ENCODE data around the gene HGFAC.

Gene HGFAC

GRCh38 chr4:3485886-3486540, 44.2 kb downstream of the HGFAC start:
- no peaks in the 10 kb centered on the region for H3K36me3 ChIP-seq (ENCODE audit: control insufficient read depth, low read length)
- no peaks in the 10 kb centered on the region for H3K79me2 ChIP-seq (ENCODE audit: control insufficient read depth, low read length)
- no peak overlapping the region for H3K4me3 ChIP-seq (ENCODE audit: low read length)
- H3K9me3 ChIP-seq (ENCODE audit: control insufficient read depth, insufficient read depth, low read length): no peaks in the 10 kb centered on the region
- TF ChIP-seq CTCF (IDR thresholded peaks at IDR 0.05; ENCODE audit: low read depth, low read length, poor library complexity, severe bottlenecking): no peak
- TF ChIP-seq EZH2phosphoT487 (IDR thresholded peaks at IDR 0.05; ENCODE audit: borderline replicate concordance, low read length): no peak
- H3F3A ChIP-seq (ENCODE audit: control insufficient read depth, insufficient read depth): no peaks in the 10 kb centered on the region
- H3K27me3 ChIP-seq (ENCODE audit: control insufficient read depth, low read length): peaks cover 62% of the 10 kb centered on the region
- H3K27ac ChIP-seq (ENCODE audit: low read depth, low read length): no peak overlapping the region
- H4K20me1 ChIP-seq (ENCODE audit: control insufficient read depth, insufficient read depth, low read depth, low read length): no peaks in the 10 kb centered on the region
- peak overlapping the region; percentile 60 for H3K4me2 ChIP-seq (ENCODE audit: low read length)
- H3K9me2 ChIP-seq (replicated peaks; ENCODE audit: control insufficient read depth, low read length): no peaks in the 10 kb centered on the region
- H3K4me1 ChIP-seq (ENCODE audit: control insufficient read depth, low read length): peaks cover 35% of the 10 kb centered on the region

- Histone ChIP-seq H4K20me1 (ENCODE audit: control insufficient read depth, insufficient read depth, low read depth, low read length) (no peaks in the 10 kb centered on the region), H3K9me2 (replicated peaks; ENCODE audit: control insufficient read depth, low read length) (no peaks in the 10 kb centered on the region), H3K4me3 (ENCODE audit: low read length) (no peak overlapping the region), H3K4me1 (ENCODE audit: control insufficient read depth, low read length) (peaks cover 35% of the 10 kb centered on the region), H3K9me3 (ENCODE audit: control insufficient read depth, insufficient read depth, low read length) (no peaks in the 10 kb centered on the region), H3K79me2 (ENCODE audit: control insufficient read depth, low read length) (no peaks in the 10 kb centered on the region), H3K27ac (ENCODE audit: low read depth, low read length) (no peak overlapping the region), H3K36me3 (ENCODE audit: control insufficient read depth, low read length) (no peaks in the 10 kb centered on the region), H3K27me3 (ENCODE audit: control insufficient read depth, low read length) (peaks cover 57% of the 10 kb centered on the region), H3F3A (ENCODE audit: control insufficient read depth, insufficient read depth) (no peaks in the 10 kb centered on the region), H3K4me2 (ENCODE audit: low read length) (no peak overlapping the region)
- TF ChIP-seq EZH2phosphoT487 (IDR thresholded peaks at IDR 0.05; ENCODE audit: borderline replicate concordance, low read length) (no peak), CTCF (IDR thresholded peaks at IDR 0.05; ENCODE audit: low read depth, low read length, poor library complexity, severe bottlenecking) (no peak)
Observed at GRCh38 chr4:3486541-3487540, 45.1 kb downstream of the HGFAC start.

GRCh38 chr4:3487861-3488260, 46.1 kb downstream of the HGFAC start:
- Histone ChIP-seq H3K36me3 (ENCODE audit: control insufficient read depth, low read length) (no peaks in the 10 kb centered on the region), H3K79me2 (ENCODE audit: control insufficient read depth, low read length) (no peaks in the 10 kb centered on the region), H4K20me1 (ENCODE audit: control insufficient read depth, insufficient read depth, low read depth, low read length) (no peaks in the 10 kb centered on the region), H3K27ac (ENCODE audit: low read depth, low read length) (no peak overlapping the region), H3K4me3 (ENCODE audit: low read length) (no peak overlapping the region), H3K27me3 (ENCODE audit: control insufficient read depth, low read length) (peaks cover 50% of the 10 kb centered on the region), H3K4me1 (ENCODE audit: control insufficient read depth, low read length) (peaks cover 35% of the 10 kb centered on the region), H3K4me2 (ENCODE audit: low read length) (no peak overlapping the region), H3F3A (ENCODE audit: control insufficient read depth, insufficient read depth) (no peaks in the 10 kb centered on the region), H3K9me3 (ENCODE audit: control insufficient read depth, insufficient read depth, low read length) (no peaks in the 10 kb centered on the region), H3K9me2 (replicated peaks; ENCODE audit: control insufficient read depth, low read length) (no peaks in the 10 kb centered on the region)
- TF ChIP-seq CTCF (IDR thresholded peaks at IDR 0.05; ENCODE audit: low read depth, low read length, poor library complexity, severe bottlenecking): no peak
